Fibroblast of skin of scalp (primary cell): ENCODE results near the gene THSD7A.
A peak's percentile ranks its signal among the peaks of the same experiment; 100 is the strongest.

Source experiments
- DNase-seq: peaks from one replicate; pipeline ENCODE4 v3.0.0-alpha.2; 2013

Gene THSD7A

DNA sequence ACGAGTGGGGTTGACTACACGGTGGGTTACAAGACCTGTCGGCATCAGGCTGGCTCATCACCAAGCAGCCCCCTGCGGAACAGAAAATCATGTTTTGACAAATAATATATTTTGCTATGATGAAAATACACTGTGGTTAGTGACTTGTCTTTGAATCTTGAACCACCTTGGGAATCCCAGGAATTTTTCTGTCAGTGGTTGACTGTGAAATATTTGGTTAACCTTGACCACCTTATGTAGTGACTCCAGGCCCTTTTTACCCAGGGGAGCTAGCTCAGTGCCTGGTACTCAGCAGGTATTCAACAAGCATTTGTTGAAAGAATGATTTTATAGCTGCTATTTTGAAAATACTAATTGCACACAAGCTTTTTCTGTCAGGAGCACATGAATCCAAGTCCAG is 452.4 kb downstream of the THSD7A start:
- no peak for DNase-seq

GRCh38 chr7:11376529-11376928 is 455.5 kb downstream of the THSD7A start:
- no peak for DNase-seq

DNA sequence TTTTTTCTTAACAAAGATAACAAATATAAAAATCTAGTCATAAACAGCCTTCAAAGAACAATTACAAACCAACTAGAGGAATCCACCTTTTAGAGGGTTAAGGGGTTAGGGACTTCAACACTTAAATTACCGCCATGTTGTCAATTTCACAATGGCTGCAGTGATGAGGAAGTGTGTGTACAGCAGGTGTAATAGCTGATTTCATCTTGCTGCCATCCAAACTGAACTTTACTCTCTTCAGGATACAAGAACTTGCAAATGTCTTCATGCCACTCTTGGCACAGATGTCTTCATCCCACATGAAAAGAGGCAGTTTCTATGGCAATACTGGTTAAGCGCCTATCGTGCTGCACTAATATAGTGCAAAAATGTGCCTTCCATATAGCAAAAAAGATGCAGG is 457.4 kb downstream of the THSD7A start:
- no peak for DNase-seq

DNA sequence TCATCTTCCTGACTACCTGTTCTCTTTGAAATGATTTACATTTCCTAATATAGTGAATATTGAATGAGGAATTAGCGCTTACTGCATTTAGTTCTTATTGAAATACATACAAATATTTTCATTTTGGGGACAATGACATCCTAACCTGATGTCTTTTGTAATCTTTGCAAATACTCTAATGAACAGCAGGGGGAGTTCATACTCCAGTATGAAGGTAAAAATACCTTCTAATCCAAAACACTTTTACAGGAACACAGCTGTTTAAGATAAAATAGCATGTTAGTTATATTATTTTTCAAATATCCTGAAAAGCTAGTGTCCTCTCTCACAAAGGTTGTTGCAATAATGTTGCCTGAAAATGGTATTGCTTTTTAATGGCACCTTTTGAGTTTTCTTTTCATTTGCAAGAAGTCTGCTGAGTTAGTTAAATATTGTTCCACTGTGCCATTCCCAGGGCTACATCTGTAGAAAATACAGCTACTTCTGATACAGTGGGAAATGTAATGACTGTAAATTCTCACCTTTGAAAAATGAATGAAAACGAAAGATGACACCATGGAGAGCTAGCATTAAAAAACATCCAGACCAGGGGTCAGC is 458.4 kb downstream of the THSD7A start:
- no peak for DNase-seq

- DNase-seq: no peak
Observed at GRCh38 chr7:11369696-11370095, 462.3 kb downstream of the THSD7A start.

GRCh38 chr7:11366118-11366517 is 465.9 kb downstream of the THSD7A start:
- no peak for DNase-seq

- DNase-seq: no peak
Observed at GRCh38 chr7:11358637-11359036, 473.4 kb downstream of the THSD7A start.

DNA sequence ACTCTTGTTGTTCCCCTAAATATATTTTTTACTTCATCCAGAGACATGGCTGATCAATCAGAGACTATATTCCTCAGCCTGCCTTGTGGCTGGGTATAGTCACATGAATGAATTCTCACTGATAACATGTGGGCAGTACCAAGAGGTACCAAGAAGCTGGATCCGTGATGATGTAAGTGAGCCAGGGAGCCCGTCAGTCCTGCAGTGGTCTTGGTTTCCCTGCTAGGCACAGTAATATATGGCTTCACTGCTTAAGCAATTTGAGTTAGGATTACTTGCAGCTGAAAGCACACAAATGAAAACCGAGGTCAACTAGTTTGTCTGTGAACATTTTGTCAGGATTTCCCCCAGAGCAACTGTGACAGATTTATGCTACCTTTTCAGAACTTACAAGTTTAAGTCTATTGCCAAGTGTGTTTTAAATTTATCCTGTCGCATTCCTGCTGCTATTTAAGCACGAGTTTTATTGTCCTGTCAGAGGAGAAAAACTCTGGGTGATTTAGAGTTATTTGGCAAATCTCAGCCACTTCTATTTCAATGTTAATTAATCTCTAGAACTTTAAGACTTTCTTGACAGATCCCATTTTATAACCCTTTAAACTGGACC is 476.5 kb downstream of the THSD7A start:
- DNase-seq: no peak

- DNase-seq: no peak
Observed at GRCh38 chr7:11346302-11346701, 485.7 kb downstream of the THSD7A start.

DNA sequence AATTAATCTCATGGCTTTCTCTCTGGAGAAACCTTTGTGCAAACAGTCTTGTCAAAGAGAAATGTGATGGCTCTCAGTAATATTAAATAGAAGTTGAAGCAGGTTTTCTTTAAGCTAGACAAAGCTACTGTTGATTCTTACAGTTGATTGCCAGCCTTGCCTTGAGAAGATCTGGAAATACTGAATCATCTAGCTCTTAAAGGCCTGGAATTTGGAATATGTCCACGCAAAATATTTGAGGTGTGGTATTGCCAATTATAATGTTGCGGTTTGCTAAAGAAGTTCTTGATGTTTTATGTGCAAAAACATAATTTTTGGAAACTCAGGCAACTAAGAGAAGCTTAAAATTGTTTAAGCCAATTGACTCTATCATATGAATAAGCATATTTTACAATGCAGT is 486.4 kb downstream of the THSD7A start:
- peak; percentile 69 for DNase-seq

GRCh38 chr7:11343818-11344413 is 488.1 kb downstream of the THSD7A start:
- DNase-seq: peak; percentile 54

- no peak for DNase-seq
Observed at GRCh38 chr7:11343136-11343535, 488.9 kb downstream of the THSD7A start.

DNA sequence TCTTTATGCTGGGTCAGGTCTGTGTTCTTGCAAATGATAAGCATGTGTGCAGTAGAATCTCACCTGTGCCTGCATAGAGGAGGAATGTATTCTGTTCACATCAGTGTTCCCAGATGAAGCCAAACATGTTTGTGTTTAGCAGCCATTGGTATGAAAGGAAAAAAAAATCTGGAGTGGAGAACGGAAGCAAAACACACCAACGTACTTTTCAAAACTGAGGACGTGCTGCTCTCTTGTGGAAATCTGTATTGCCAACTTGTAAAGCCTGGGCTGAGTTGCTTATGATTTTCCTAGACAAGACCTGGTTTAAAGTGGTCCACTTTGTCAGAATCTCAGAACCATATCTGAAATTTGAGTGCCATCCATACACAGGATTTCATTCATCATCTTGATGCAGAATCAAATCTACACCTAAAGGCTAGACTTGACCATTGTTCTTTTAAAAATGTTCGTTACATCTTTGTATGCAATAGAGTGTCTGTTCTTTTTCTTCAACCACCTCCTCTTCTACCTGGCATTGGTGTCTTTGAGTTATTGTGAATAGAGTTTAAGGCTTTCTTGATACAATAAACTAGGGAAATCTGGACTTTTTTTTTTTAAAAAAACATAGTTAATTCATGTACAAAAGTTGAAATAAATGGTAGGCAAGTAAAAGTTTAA is 490.6 kb downstream of the THSD7A start:
- DNase-seq: peak; percentile 52

DNA sequence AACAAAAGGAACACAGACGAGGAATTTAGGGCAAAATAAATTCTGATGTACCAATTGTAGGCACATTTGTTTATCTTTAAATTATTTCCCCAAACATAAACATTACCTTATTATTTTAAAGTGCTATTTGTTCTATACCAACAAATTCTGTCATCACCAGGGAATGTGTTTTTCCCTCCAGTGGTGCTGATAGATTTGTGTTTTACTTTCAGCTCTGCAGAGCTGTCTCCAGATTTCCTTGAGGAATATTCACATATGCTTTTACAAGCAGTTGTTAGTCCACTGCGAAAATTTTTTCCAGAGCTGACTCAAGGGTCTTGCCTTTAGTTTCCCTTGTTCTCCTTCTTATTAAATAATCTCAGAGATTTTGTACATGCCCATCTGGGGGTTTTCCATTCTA is 495.6 kb downstream of the THSD7A start:
- DNase-seq: peak; percentile 37

DNA sequence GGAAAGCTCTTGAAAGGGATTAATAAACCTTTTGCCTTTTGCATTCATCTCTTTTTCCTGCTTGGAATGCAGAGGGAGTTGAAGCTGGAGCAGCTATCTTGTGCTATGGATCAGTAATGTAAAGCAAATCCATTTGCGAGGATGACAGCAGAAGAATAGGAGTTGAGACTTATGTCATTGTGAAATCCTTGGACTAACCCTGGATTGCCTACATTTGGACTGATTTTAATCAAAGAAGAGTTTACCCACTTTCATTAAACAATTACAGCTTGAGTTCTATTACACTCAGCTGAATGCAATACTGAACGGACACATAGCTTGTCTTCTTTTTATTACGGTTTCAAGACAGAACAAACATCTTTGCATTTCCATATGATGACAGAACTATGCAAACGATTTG is 496.1 kb downstream of the THSD7A start:
- peak; percentile 19 for DNase-seq

- no peak for DNase-seq
Observed at GRCh38 chr7:11332865-11333228, 499.2 kb downstream of the THSD7A start.

- DNase-seq: no peak
Observed at GRCh38 chr7:11332186-11332864, 499.7 kb downstream of the THSD7A start.

DNA sequence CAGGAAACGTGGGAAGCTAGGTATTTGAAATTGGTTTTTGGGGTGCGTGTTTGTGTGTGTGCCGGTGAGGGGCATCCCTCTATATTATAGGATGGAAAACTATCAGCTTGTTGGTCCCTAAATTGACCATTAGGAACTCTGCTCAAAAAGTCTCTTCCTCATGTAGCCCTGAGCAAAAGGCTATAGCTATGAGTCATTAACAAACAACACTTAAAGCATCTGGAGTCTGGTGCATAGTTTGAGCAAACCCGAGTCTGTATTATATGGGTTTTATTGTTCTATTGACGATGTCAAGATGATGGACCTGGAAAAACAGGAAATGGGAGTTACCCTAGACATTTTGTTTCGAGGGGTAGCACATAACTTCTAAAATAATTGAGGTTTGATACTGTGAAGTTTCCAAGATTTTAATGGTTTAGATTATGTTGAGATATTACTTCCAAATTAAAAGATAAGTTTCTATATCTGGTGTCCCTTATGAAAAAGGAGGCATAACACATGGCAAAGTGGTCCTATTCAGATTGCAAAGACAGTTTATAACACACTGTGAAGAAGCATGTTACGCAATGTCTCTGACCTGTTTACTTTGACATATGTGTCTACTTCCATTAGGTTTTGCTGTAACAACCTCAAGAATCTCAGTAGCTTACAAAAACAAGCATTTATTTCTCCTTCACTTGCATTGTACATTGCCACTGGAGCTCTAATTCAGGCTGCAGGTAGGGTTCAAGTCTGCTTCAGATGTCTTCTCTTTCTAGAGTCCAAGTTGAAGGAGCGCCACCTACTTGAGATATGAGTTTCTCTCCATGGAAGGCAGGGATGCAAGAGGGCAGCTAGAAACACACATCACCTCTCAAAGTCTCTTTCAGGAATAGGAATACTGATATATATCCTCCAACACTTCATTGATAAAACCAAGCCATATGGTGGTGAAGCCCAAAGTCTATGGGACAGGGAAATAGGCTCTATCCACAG is 500.6 kb downstream of the THSD7A start:
- no peak for DNase-seq

GRCh38 chr7:11330717-11331116 is 501.3 kb downstream of the THSD7A start:
- DNase-seq: no peak

GRCh38 chr7:11330208-11330607 is 501.8 kb downstream of the THSD7A start:
- DNase-seq: no peak

DNA sequence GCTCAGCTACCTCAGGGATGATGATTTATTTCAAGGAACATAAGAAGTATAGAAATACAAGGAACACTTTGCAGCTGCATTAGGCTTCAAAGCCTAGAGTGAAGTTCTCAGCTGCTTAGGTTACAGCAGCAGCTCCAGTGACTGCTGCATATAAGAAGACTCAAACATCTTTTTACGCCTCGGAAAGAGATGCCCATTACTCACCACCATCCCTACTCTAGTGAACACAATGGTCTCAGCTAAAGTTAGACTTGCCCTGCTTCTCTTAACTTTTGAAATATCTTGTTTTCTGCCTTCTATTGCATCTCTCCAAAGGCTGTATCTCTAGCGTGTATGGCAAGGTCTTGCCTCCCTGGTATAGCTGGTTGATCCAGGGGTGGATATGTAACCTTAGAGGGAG is 502.4 kb downstream of the THSD7A start:
- DNase-seq: no peak

GRCh38 chr7:11328309-11328708 is 503.7 kb downstream of the THSD7A start:
- peak; percentile 48 for DNase-seq
